Small intestine (tissue), 7 donors: ENCODE measurements around the gene SMIM12. TPM values are rescaled to one million over a fixed set of nuclear protein-coding genes. Genes with fewer than 3 reads are reported as not detected.
"Not testable (repeated sequence)": the region's sequence is repeated elsewhere in the genome, so short reads cannot be mapped to it uniquely, and the experiment has no call there.

Experiments
- DNase-seq, 2 donors: peaks; one replicate each; pipeline versions ENCODE4 v3.0.0 to v3.0.0-alpha.2; 2013
- FAIRE-seq: peaks from 2 replicates; lab custom pipeline; 2012; peaks lifted over from hg19 to GRCh38; lab: Jason Lieb, UNC
- H3K27ac ChIP-seq, 3 donors: one replicate each; pipeline ENCODE4 v1.5.1; 2013; ENCODE audit warnings: low read length in 2 of 3, mild to moderate bottlenecking in 2 of 3, control low read depth in 1 of 3, inconsistent platforms in 1 of 3, low read depth in 1 of 3, moderate library complexity in 1 of 3
- H3K27me3 ChIP-seq, 3 donors: one replicate each; pipeline ENCODE4 v1.6.1; 2013; ENCODE audit warnings: low read length in 3 of 3, inconsistent platforms in 1 of 3; ENCODE audit not compliant: control insufficient read depth in 3 of 3, insufficient read depth in 3 of 3
- H3K36me3 ChIP-seq, 3 donors: one replicate each; pipeline ENCODE4 v1.6.1; 2013; ENCODE audit warnings: low read length in 3 of 3, inconsistent platforms in 1 of 3, low read depth in 1 of 3, mild to moderate bottlenecking in 1 of 3, moderate library complexity in 1 of 3; ENCODE audit not compliant: control insufficient read depth in 3 of 3, insufficient read depth in 2 of 3
- H3K4me1 ChIP-seq, 3 donors: one replicate each; pipeline ENCODE4 v1.6.1; 2013; ENCODE audit warnings: low read length in 2 of 3, inconsistent platforms in 1 of 3, low read depth in 1 of 3, mild to moderate bottlenecking in 1 of 3, moderate library complexity in 1 of 3; ENCODE audit not compliant: control insufficient read depth in 3 of 3, insufficient read depth in 2 of 3
- H3K4me3 ChIP-seq, 3 donors: one replicate each; pipeline ENCODE4 v1.5.1; 2013; ENCODE audit warnings: low read length in 3 of 3, control low read depth in 1 of 3, inconsistent platforms in 1 of 3, low read depth in 1 of 3, mild to moderate bottlenecking in 1 of 3, moderate library complexity in 1 of 3
- H3K9me3 ChIP-seq, 2 donors: one replicate each; pipeline ENCODE4 v1.6.1; 2013; ENCODE audit warnings: low read depth in 1 of 2, low read length in 1 of 2; ENCODE audit not compliant: control insufficient read depth in 2 of 2, insufficient read depth in 1 of 2
- WGBS, 3 donors: extraction: QIAGEN DNeasy Blood & Tissue Kit; methylation state at CpG; one replicate each; pipeline ENCODE4 v1.1.7; 2013; 5-methylcytosine and 5-hydroxymethylcytosine counted together
- polyA plus RNA-seq, 4 donors: library from polyadenylated mRNA; stranded (reverse) in 3 of 4; unstranded in 1 of 4; fragments of 200-250 nt in 3 of 4; fragments of 120-200 nt in 1 of 4; gene quantifications; one replicate each; pipeline versions ENCODE4 v1.2.1 to v1.2.3, GENCODE V29; 2013
- donor health status: healthy with polysubstance abuse.
- donor health status: control.
- donor health status: control.
- donor health status: Bipolar disorder and iron deficiency.
- donor health status: healthy.

Gene SMIM12
- polyA plus RNA-seq, 4 donors, result 26.6 to 53.2 (median 35.0) TPM

DNA sequence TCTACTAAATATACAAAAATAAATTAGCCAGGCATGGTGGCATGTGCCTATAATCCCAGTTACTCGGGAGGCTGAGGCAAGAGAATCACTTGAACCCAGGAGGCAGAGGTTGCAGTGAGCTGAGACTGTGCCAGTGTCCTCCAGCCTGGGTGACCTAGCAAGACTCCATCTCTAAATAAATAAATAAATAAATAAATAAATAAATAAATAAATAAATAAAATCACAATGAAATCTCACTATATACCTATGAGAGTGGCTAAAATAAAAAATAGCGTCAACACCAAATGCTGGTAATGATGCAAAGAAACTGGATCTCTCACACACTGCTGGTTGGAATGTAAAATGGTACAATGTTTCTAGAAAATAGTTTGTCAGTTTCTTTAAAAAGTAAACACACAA lies 40.7 kb downstream of the SMIM12 start:
- not testable (repeated sequence) for H3K4me1 ChIP-seq, H3K4me3 ChIP-seq

DNA sequence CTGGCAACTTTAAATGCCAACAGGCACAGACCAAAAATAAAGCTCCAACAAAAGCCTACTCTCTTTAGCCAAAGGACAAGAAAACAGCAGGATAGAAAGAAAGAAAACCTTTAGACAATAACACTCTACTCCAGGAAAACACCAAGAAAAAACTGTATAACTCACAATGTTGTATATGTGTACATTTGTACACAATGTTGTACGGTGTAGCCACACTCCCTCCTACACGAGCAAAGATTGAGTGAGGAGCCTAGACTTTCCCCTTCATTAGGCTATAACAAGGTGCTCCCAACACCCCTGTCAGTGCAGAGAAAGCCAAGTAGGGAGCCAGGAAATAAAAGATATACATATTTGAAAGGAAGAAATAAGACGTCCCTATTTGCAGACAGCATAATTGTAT lies 42.8 kb downstream of the SMIM12 start:
- Histone ChIP-seq H3K4me3 (no peak overlapping the region), H3K9me3 (no peaks in the 10 kb centered on the region), H3K4me1 (no peaks in the 10 kb centered on the region), H3K27me3 (no peaks in the 10 kb centered on the region), H3K27ac (no peak overlapping the region), H3K36me3 (no peaks in the 10 kb centered on the region)
- FAIRE-seq (no peak), DNase-seq (no peak)
- WGBS, 3 donors, result 66 to 75% (median 67%) methylated on average over 3 of the region's 3 CpGs

More for the DNA sequence above, 40.7 kb downstream of the SMIM12 start:
- DNase-seq, H3K27ac ChIP-seq, H3K9me3 ChIP-seq, H3K27me3 ChIP-seq, FAIRE-seq, H3K36me3 ChIP-seq: not testable (repeated sequence)
- WGBS, 3 donors, result 96 to 100% (median 97%) methylated on average over 2 of the region's 2 CpGs

DNA sequence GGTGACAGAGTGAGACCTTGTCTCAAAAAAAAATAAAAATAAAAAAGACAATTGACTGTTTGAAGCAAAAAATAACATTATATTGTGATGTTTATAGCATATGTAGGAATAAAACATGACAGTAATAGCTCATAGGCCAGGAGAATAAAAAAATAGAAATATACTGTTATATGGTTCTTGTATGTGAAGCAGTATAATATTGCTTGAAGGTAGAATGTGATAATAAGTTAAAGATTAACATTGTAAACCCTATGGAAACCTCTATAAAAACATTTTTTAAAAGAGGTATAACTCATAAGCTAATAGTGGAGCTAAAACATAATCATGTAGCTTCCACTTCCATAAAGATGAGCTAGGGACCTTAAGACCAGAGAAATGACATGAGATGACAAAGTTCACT lies 43.2 kb downstream of the SMIM12 start:
- Histone ChIP-seq H3K36me3 (no peaks in the 10 kb centered on the region), H3K4me1 (no peaks in the 10 kb centered on the region), H3K27me3 (no peaks in the 10 kb centered on the region), H3K27ac (no peak overlapping the region), H3K4me3 (no peak overlapping the region), H3K9me3 (no peaks in the 10 kb centered on the region)
- DNase-seq, result no peak
- FAIRE-seq, result no peak

DNA sequence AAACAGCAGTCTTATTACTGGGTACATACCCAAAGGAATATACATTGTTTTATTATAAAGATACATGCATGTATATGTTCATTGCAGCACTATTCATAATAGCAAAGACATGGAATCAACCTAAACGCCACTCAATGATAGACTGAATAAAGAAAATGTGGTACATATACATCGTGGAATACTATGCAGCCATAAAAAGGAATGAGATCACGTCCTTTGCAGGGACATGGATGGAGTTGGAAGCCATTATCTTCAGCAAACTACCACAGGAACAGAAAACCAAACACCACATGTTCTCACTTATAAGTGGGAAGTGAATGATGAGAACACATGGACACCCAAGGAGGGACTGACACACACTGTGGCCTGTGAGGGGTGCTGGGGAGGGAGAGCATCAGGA lies 48.8 kb downstream of the SMIM12 start:
- not testable (repeated sequence) for H3K27me3 ChIP-seq, H3K36me3 ChIP-seq, FAIRE-seq, H3K27ac ChIP-seq, H3K4me1 ChIP-seq, DNase-seq, H3K9me3 ChIP-seq, H3K4me3 ChIP-seq
- 90 to 96% (median 91%) methylated on average over 3 of the region's 3 CpGs for WGBS, 3 donors

DNA sequence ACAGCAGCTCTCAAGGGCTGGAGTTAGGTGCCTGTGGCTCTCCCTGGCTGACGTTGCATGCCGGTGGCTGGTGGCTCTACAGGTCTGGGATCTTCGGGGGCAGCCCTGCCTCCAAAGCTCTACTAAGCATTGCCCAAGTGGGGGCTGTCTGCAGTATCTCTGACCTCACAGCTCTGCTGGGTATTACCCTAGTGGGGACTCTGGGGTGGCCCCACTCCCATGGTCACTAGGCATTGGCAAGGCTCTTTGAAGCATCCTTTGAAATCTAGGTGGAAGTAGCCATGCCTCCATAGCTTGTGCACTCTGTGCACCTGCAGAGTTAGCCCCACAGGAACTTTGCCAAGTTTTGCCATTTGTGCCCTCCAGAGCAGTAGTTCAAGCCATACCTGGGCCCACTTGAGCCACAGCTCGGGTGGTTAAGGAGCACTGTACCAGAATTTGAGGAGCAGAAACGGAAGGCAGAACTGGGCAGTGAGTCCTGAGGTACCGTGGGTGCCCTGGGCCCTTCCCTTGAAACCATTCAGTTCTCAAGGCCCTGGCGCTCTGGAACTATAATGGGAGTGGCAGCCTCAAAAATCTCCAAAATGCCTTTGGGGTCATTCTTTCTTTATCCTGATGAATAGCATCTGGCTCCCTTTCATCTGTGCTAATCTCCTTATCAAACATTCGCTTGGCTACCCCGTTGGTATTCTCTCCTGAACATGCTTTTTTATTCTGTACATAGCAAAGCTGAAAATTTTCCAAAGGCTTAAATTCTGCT lies 51.3 kb downstream of the SMIM12 start:
- no peak for DNase-seq
- Histone ChIP-seq H3K4me1 (no peaks in the 10 kb centered on the region), H3K4me3 (no peak overlapping the region), H3K27ac (no peak overlapping the region), H3K27me3 (no peaks in the 10 kb centered on the region), H3K9me3 (no peaks in the 10 kb centered on the region), H3K36me3 (no peaks in the 10 kb centered on the region)
- 85 to 88% (median 88%) methylated on average over 9 of the region's 9 CpGs for WGBS, 3 donors
- no peak for FAIRE-seq

DNA sequence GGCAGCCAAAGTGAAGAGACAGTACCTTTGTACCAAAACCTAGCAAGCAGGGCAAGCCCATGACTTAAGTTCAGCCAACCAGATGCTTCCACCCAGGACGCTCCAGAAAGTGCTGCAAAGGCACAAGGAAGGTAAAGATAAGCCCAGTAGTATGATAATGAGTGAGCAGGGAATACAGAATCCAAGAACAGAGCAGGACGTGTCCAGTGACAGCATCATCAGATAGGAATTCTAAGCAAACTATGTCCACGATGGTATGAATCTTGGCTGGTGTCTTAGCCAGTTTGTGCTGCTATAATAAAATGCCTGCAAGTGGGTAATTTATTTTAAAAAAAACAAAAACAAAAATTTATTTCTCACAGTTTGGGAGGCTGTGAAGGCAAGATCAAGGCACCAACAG lies 53.2 kb downstream of the SMIM12 start:
- Histone ChIP-seq H3K4me3 (no peak overlapping the region), H3K4me1 (no peaks in the 10 kb centered on the region), H3K27me3 (no peaks in the 10 kb centered on the region), H3K9me3 (no peaks in the 10 kb centered on the region), H3K27ac (no peak overlapping the region), H3K36me3 (no peaks in the 10 kb centered on the region)
- DNase-seq, result no peak
- FAIRE-seq, result no peak
- WGBS, 3 donors, result 69 to 82% (median 78%) methylated on average over 3 of the region's 3 CpGs

DNA sequence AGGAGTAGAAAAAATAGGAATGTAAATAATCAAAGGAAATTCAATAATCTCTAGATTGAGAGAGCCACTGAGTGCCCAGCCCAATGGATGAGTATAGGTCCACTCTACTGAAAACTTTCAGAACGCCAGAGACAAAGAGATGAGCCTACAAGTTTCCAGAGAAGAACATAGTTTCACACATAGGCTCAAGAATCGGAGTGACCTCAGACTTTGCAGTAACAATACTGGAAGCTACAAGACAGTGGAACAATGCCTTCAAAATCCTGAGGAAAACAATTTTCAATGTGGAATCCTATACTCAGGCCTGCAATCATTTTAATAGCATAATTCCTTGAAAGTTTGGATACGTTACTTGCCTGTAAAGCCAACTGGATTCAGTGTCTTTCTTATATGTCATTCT lies 55.8 kb downstream of the SMIM12 start:
- Histone ChIP-seq H3K36me3 (no peaks in the 10 kb centered on the region), H3K27ac (no peak overlapping the region), H3K27me3 (no peaks in the 10 kb centered on the region), H3K4me3 (no peak overlapping the region), H3K9me3 (no peaks in the 10 kb centered on the region), H3K4me1 (no peaks in the 10 kb centered on the region)
- 88 to 98% (median 95%) methylated on average over 3 of the region's 3 CpGs for WGBS, 3 donors
- no peak for FAIRE-seq
- no peak for DNase-seq
